GM21786 (cell line): ENCODE data around the gene SRSF9.
"Not testable (repeated sequence)": the region's sequence is repeated elsewhere in the genome, so short reads cannot be mapped to it uniquely, and the experiment has no call there.

ENCODE experiments used
- ATAC-seq: cut with Tn5 transposase; IDR thresholded peaks from one replicate; pipeline ENCODE4 v1.9.1; 2021; ENCODE audit not compliant: unreplicated experiment

The SRSF9 gene

GRCh38 chr12:120453060-120453750 is 16.3 kb downstream of the SRSF9 start:
- no peak for ATAC-seq

- ATAC-seq, result not testable (repeated sequence)
These were observed 17.0 kb downstream of the SRSF9 start for GRCh38 chr12:120452524-120452923.

- ATAC-seq, result no peak
These were observed 21.6 kb downstream of the SRSF9 start for GRCh38 chr12:120447992-120448391.

- ATAC-seq, result not testable (repeated sequence)
These were observed 22.7 kb downstream of the SRSF9 start for GRCh38 chr12:120446844-120447178.

- peak; percentile 85 for ATAC-seq
These were observed 23.4 kb downstream of the SRSF9 start, which contains the start of the genes GATC and TRIAP1 for GRCh38 chr12:120445911-120446843. GATC (plus strand) TSS chr12:120446444; CDS start chr12:120446481, 37 bp downstream. TRIAP1 (minus strand) TSS chr12:120446384; CDS start chr12:120446372, 12 bp downstream.

DNA sequence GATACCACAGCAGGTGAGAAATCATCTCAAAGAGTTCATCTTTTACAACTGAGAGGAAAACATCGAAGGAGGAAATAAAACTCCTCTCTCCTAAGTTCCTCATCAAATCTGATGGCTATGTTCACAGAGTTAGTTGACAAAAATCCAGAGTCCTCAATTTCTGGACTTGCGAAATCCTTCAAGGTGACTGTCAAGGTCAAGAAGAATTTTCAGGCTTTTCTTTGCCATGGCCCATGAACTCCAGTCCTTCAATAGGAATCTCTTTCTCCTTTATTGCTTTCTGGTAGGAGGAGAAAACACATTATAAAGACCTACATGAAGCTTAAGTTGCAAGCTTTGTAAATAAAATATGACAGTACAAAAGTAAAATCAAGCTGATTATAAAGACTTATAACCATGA is 24.9 kb downstream of the SRSF9 start:
- ATAC-seq, result no peak

GRCh38 chr12:120439646-120440247 is 29.8 kb downstream of the SRSF9 start:
- ATAC-seq, result no peak

DNA sequence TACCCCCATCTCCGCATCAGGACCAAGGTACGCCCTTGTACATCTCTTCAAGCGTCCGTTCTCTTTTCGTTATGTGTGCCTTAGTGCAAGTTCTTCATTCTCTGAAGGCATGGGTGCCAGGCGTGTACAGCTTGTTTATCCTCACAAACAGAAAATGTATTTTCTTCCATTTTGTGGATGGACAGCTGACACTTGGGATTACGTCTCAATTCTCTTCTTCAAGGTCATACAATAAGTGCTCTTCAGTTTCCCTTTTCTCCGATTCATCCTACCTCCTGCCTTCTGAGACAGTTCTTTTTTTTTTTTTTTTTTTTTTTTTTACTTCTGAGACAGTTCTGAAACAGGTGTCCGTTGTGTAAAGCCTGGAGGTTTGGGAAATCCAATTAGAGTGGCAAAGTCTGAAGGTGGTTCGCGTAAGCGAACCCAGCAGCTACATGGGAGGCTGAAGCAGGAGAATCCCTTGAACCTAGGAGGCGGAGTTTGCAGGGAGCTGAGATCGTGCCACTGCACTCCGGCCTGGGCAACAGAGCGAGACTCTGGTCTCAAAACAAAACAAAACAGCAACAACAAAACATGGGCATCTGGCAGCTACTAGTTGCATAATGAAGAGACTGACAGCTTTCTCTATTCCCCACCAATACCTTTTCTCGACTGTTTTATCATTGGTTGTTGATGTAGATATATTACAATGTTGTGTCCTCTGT is 30.9 kb downstream of the SRSF9 start:
- no peak for ATAC-seq

- ATAC-seq, result peak; percentile 96
These were observed 31.6 kb downstream of the SRSF9 start, which contains the start of gene COX6A1 for GRCh38 chr12:120437735-120438494. COX6A1 (plus strand) TSS chr12:120438113; CDS start chr12:120438127, 14 bp downstream.

- ATAC-seq, result no peak
These were observed 36.6 kb downstream of the SRSF9 start for GRCh38 chr12:120432772-120433525.

- ATAC-seq, result no peak
These were observed 40.2 kb downstream of the SRSF9 start for GRCh38 chr12:120429368-120429767.

GRCh38 chr12:120428597-120429229 is 40.8 kb downstream of the SRSF9 start:
- no peak for ATAC-seq

DNA sequence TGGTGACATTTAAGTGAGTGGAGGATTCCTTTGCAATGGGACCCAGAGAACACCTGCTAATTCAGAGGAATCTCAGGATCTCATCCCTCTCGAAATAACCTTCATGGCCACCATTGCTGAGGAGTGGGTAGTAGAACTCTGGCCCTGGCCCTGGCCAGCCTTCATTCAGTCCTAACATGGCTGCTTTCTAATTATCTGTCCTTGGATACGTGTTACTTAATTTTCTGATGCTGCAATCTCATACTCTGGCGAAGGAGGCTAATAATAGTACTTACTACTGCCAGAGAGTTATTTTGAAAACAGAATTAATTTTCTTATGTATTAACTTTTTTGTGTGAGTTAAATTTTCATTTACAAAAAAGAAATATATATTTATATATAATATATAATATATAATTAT is 43.8 kb downstream of the SRSF9 start:
- ATAC-seq, result no peak

DNA sequence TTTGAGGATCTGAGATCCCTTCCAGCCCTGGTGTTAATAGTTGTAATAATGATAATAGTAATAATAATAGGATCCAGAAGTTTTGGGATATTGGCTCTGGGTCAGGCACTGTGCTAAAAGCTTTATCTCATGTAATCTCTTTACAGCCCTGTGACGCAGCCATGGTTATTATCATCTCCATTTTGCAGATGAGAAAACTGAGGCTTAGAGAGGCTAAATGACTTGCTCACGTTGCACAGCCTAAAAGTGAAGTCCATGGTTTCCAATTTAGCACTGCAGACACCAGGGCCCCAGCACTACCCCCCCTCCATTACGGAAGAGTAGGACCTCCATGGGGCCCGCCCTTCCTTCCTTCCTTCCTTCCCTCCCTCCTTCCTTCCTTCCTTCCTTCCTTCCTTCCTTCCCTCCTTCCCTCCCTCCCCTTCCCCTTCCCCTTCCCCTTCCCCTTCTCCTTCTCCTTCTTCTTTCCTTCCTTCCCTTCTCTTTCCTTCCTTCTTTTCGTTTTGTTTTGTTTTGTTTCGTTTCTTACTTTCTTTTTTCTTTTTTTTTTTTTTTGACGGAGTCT is 46.6 kb downstream of the SRSF9 start:
- ATAC-seq, result no peak

- ATAC-seq, result no peak
These were observed 47.8 kb downstream of the SRSF9 start for GRCh38 chr12:120421701-120422100.

GRCh38 chr12:120417917-120418580 is 51.5 kb downstream of the SRSF9 start:
- no peak for ATAC-seq

GRCh38 chr12:120416490-120417216 is 52.9 kb downstream of the SRSF9 start:
- ATAC-seq, result no peak
